Epidermal melanocyte (primary cell): ENCODE measurements around the gene BLVRA.

Experiments
- DNase-seq: peaks from one replicate; pipeline ENCODE4 v3.0.0; 2011; ENCODE audit warnings: low spot score; ENCODE audit not compliant: insufficient read length

BLVRA gene

GRCh38 chr7:43856316-43856715 lies 97.8 kb downstream of the BLVRA start:
- no peak for DNase-seq
